ENCODE results near the gene CDY2B.
"Not testable (repeated sequence)": the region's sequence is repeated elsewhere in the genome, so short reads cannot be mapped to it uniquely, and the experiment has no call there.

GRCh38 chrY:17871194-17871903 is 8.7 kb downstream of the CDY2B start:
- TF ChIP-seq CTCF (IDR thresholded peaks at IDR 0.05); POLR2A (IDR thresholded peaks at IDR 0.05; ENCODE audit: low read depth); POLR2AphosphoS5 (IDR thresholded peaks at IDR 0.05): not testable (repeated sequence)

All from esophagus muscularis mucosa (tissue), 3 donors.